CD4-positive, alpha-beta memory T cell (primary cell): ENCODE data around the gene IQCK. TPM values are rescaled to one million over a fixed set of nuclear protein-coding genes. Genes with fewer than 3 reads are reported as not detected.

ENCODE experiments used
- CTCF ChIA-PET: fragments of 350-600 bp; sonication (Branson Sonifier 250); formaldehyde crosslinking; loops from one replicate; lab custom pipeline; 2021; ENCODE audit warnings: inconsistent platforms; ENCODE audit not compliant: partially characterized antibody; lab: Charles Lee
- POLR2A ChIA-PET: fragments of 350-600 bp; sonication (Branson Sonifier 250); formaldehyde crosslinking; loops from one replicate; lab custom pipeline; 2021; ENCODE audit not compliant: partially characterized antibody; lab: Charles Lee
- DNase-seq, 5 donors: peaks; one replicate each; pipeline versions ENCODE4 v3.0.0 to v3.0.0-alpha.2; 2020 to 2022; ENCODE audit warnings: mixed read lengths in 1 of 5
- H3K27ac ChIP-seq: one replicate; pipeline ENCODE4 v1.7.0; 2013; ENCODE audit warnings: low read depth, low read length
- H3K27me3 ChIP-seq: 2 replicates; pipeline ENCODE4 v1.7.0; 2013; ENCODE audit warnings: mild to moderate bottlenecking, low read length, moderate library complexity; ENCODE audit not compliant: insufficient read depth
- H3K36me3 ChIP-seq: 2 replicates; pipeline ENCODE4 v1.7.0; 2013; ENCODE audit warnings: mild to moderate bottlenecking, low read length, moderate library complexity; ENCODE audit not compliant: insufficient read depth
- H3K4me1 ChIP-seq: 2 replicates; pipeline ENCODE4 v1.7.0; 2013; ENCODE audit warnings: mild to moderate bottlenecking, low read length, moderate library complexity; ENCODE audit not compliant: insufficient read depth
- H3K4me3 ChIP-seq, 2 donors: one replicate each; pipeline ENCODE4 v1.7.0; 2013; ENCODE audit warnings: low read length in 2 of 2, mild to moderate bottlenecking in 1 of 2
- H3K9me3 ChIP-seq, 2 donors: one replicate each; pipeline ENCODE4 v1.7.0; 2013; ENCODE audit warnings: low read length in 2 of 2, control low read depth in 1 of 2; ENCODE audit not compliant: control insufficient read depth in 1 of 2
- H3K27ac Mint-ChIP-seq, 7 donors: one replicate each; pipeline ENCODE4 v1.8.0; 2020 to 2021; ENCODE audit warnings: mixed read lengths in 7 of 7, mild to moderate bottlenecking in 6 of 7, inconsistent platforms in 3 of 7, moderate library complexity in 3 of 7
- H3K27me3 Mint-ChIP-seq, 2 donors: one replicate each; pipeline ENCODE4 v1.8.0; 2020 to 2021; ENCODE audit warnings: mixed read lengths in 2 of 2
- H3K36me3 Mint-ChIP-seq, 2 donors: one replicate each; pipeline ENCODE4 v1.8.0; 2020 to 2021; ENCODE audit warnings: mixed read lengths in 2 of 2, inconsistent platforms in 1 of 2, mild to moderate bottlenecking in 1 of 2
- H3K4me1 Mint-ChIP-seq, 4 donors: one replicate each; pipeline ENCODE4 v1.8.0; 2020 to 2021; ENCODE audit warnings: mixed read lengths in 4 of 4, mild to moderate bottlenecking in 1 of 4
- H3K4me3 Mint-ChIP-seq, 8 donors: one replicate each; pipeline ENCODE4 v1.8.0; 2020 to 2021; ENCODE audit warnings: mixed read lengths in 8 of 8, mild to moderate bottlenecking in 7 of 8, moderate library complexity in 6 of 8, inconsistent platforms in 3 of 8
- H3K9me3 Mint-ChIP-seq, 8 donors: one replicate each; pipeline ENCODE4 v1.8.0; 2020 to 2021; ENCODE audit warnings: mixed read lengths in 8 of 8, mild to moderate bottlenecking in 5 of 8, inconsistent platforms in 3 of 8, moderate library complexity in 1 of 8
- intact Hi-C: fragments of 100-400 bp; cut with micrococcal nuclease; formaldehyde crosslinking; loops from one replicate; pipeline ENCODE4 v1.15.1; 2023
- polyA plus RNA-seq, 2 donors: library from polyadenylated mRNA; unstranded; fragments of 300-500 nt; fragmentation: Illumina TruSeq; gene quantifications; one replicate each; pipeline ENCODE4 v1.2.3, GENCODE V29; 2021
- total RNA-seq, 2 experiments: library from RNA; stranded (reverse); gene quantifications; one replicate each; pipeline ENCODE4 v1.2.3, GENCODE V29; 2021

Gene IQCK
- total and polyA plus RNA-seq, 4 experiments from 2014 or later = 1.3 to 4.1 (median 2.4) TPM

GRCh38 chr16:19745286-19746010 lies 27.4 kb downstream of the IQCK start:
- Histone ChIP-seq H3K9me3 (no peaks in the 10 kb centered on the region), H3K27ac (no peak overlapping the region), H3K27me3 (no peaks in the 10 kb centered on the region), H3K4me1 (no peaks in the 10 kb centered on the region), H3K36me3 (no peaks in the 10 kb centered on the region), H3K4me3 (no peak overlapping the region)
- no peak overlapping the region for H3K4me3 Mint-ChIP-seq
- no peak overlapping the region for H3K27ac Mint-ChIP-seq
- no peaks in the 10 kb centered on the region for H3K9me3 Mint-ChIP-seq
- intact Hi-C loops = no loop called here
- no peaks in the 10 kb centered on the region for H3K36me3 Mint-ChIP-seq
- ChIA-PET POLR2A (no interaction called here), CTCF (no interaction called here)
- H3K4me1 Mint-ChIP-seq = no peaks in the 10 kb centered on the region
- no peak for DNase-seq
- H3K27me3 Mint-ChIP-seq = no peaks in the 10 kb centered on the region

- Histone ChIP-seq H3K4me3 (no peak overlapping the region), H3K27me3 (no peaks in the 10 kb centered on the region), H3K36me3 (no peaks in the 10 kb centered on the region), H3K4me1 (no peaks in the 10 kb centered on the region), H3K9me3 (no peaks in the 10 kb centered on the region), H3K27ac (no peak overlapping the region)
- no peaks in the 10 kb centered on the region for H3K9me3 Mint-ChIP-seq
- no peaks in the 10 kb centered on the region for H3K4me1 Mint-ChIP-seq
- H3K27me3 Mint-ChIP-seq = no peaks in the 10 kb centered on the region
- H3K36me3 Mint-ChIP-seq = no peaks in the 10 kb centered on the region
- DNase-seq = no peak
- POLR2A ChIA-PET = no interaction called here
- no peak overlapping the region for H3K4me3 Mint-ChIP-seq
- CTCF ChIA-PET = no interaction called here
- intact Hi-C loops = no loop called here
- H3K27ac Mint-ChIP-seq = peak overlapping the region in 1 of 7 donors; percentile 30
These were observed 28.5 kb downstream of the IQCK start for GRCh38 chr16:19746561-19746960.

DNA sequence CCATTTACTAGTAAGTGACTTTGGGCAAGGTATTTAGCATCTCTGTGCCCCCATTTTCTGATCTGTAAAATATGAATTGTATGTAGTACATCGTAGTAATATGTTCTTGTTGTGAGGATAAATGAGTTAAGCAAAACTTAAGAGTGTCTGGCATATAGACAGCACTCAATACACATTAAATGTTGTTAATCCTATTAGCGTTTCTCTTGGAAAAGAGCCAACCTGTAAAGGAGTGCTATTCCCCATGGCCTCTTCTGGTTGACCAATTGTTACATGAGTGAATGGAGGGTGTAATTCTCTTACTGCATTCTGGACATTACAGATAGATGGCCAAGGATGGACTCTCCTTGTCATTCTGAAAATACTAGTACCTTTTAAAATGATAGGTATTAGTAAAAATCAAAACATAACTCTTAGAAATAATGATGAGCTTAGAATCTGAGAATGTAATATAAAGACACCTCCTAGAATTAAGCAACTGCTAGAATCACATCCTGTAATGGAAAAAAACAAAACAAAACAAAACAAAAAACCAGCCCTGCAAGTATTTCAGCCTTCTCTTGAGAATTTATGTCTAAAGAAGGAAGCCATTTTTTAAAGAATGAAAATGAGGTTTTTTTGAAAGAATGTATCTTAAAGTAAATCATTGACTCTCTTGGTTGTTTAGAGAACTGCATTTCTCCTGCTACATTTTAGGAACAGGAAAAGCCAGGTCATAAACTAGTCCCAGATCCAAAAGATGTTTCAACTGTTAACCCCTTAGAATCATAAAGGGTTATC lies 30.5 kb downstream of the IQCK start:
- ChIA-PET CTCF (interaction anchor here (1.1 to 1.5 kb wide), 2 partner anchors 16 to 52 kb away, joined by 3 to 5 read pairs; no protein-coding TSS in a partner anchor), POLR2A (no interaction called here)
- H3K4me1 ChIP-seq = no peaks in the 10 kb centered on the region
- no peak overlapping the region for H3K27ac Mint-ChIP-seq
- H3K36me3 Mint-ChIP-seq = no peaks in the 10 kb centered on the region
- no peaks in the 10 kb centered on the region for H3K27me3 Mint-ChIP-seq
- no peaks in the 10 kb centered on the region for H3K9me3 ChIP-seq
- H3K27ac ChIP-seq = no peak overlapping the region
- no peak overlapping the region for H3K4me3 ChIP-seq
- no peaks in the 10 kb centered on the region for H3K9me3 Mint-ChIP-seq
- no peaks in the 10 kb centered on the region for H3K27me3 ChIP-seq
- intact Hi-C loops = no loop called here
- DNase-seq = no peak
- no peak overlapping the region for H3K4me3 Mint-ChIP-seq
- H3K4me1 Mint-ChIP-seq = no peaks in the 10 kb centered on the region
- no peaks in the 10 kb centered on the region for H3K36me3 ChIP-seq

DNA sequence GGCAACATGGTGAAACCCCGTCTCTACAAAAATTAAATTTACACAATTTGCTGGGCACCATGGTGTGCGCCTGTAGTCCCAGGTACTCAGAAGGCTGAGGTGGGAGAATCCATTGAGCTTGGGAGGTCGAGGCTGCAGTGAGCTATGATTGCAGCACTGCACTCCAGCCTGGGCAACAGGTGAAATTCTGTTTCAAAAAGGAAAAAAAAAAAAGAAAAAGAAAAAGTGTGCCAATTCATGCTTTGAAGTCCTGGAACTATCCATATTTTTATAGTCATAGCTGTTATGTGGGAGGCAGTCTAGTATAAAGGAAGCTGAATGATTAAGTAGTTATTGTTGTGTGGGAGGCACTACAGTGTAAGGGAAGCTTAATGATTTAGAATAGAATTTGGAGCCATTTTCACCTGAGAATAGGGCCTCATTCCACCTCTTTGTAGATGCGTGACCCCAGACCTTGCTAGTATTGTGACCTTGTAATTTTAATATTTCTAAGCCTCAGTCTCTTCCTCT lies 31.6 kb downstream of the IQCK start:
- Histone ChIP-seq H3K4me3 (no peak overlapping the region), H3K27ac (no peak overlapping the region), H3K9me3 (no peaks in the 10 kb centered on the region), H3K27me3 (no peaks in the 10 kb centered on the region), H3K36me3 (no peaks in the 10 kb centered on the region), H3K4me1 (no peaks in the 10 kb centered on the region)
- intact Hi-C loops = no loop called here
- ChIA-PET CTCF (interaction anchor here (0.9 to 1.0 kb wide), 2 partner anchors 9 to 166 kb away, joined by 3 read pairs; no protein-coding TSS in a partner anchor), POLR2A (no interaction called here)
- Mint-ChIP-seq H3K4me1 (no peaks in the 10 kb centered on the region), H3K9me3 (no peaks in the 10 kb centered on the region), H3K27ac (no peak overlapping the region), H3K4me3 (no peak overlapping the region), H3K36me3 (no peaks in the 10 kb centered on the region), H3K27me3 (no peaks in the 10 kb centered on the region)
- no peak for DNase-seq

DNA sequence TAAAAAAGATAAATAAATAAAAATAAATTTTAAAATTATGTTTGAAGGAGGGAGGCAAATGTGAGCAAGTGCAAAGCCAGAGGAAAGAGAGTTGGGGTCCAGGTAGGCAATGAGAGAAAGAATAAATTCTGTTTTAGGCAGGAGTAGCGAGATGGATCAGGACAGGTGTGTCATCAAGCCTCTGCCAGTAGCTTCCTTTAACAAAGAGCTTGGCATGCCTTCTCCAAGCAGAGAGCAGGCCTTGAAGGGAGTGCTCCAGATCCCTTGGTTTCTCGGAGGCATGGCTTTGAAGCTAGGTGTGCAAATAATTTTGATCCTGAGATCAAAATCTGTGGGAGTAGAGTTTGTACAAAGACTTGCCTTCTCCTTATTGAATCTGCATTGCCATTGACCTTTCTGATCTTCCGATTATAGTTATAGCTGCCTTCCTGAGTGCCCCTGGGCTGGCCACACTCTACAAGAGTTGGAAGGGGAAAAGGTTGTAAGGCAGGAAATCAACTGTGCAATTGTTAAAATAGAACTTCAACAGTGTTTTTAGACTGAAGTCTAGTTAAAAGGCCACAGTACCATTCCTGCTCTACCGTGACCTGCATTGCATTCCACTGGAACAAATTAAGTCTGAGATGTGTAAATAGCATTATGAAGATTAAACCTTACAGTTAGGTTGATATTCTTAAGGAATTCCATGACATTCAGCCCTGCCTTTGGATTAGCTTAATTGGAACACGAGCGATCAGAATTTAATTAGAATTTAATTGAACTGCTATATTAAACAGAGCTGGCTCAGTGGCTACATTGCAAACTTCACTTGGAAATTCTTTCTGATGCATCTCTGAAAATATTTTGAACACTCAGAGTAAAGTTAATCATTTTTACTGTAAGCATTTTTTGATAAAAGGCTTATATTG lies 33.7 kb downstream of the IQCK start:
- Histone ChIP-seq H3K9me3 (no peaks in the 10 kb centered on the region), H3K36me3 (no peaks in the 10 kb centered on the region), H3K4me3 (no peak overlapping the region), H3K4me1 (no peaks in the 10 kb centered on the region), H3K27me3 (no peaks in the 10 kb centered on the region), H3K27ac (no peak overlapping the region)
- no peaks in the 10 kb centered on the region for H3K9me3 Mint-ChIP-seq
- intact Hi-C loops = no loop called here
- H3K27ac Mint-ChIP-seq = no peak overlapping the region
- no peak overlapping the region for H3K4me3 Mint-ChIP-seq
- no peak for DNase-seq
- no peaks in the 10 kb centered on the region for H3K36me3 Mint-ChIP-seq
- ChIA-PET POLR2A (no interaction called here), CTCF (no interaction called here)
- no peaks in the 10 kb centered on the region for H3K27me3 Mint-ChIP-seq
- H3K4me1 Mint-ChIP-seq = no peaks in the 10 kb centered on the region

- Mint-ChIP-seq H3K4me1 (no peaks in the 10 kb centered on the region), H3K27ac (peak overlapping the region in 1 of 7 donors; percentile 64), H3K4me3 (no peak overlapping the region), H3K36me3 (no peaks in the 10 kb centered on the region), H3K27me3 (peaks cover 0 to 2% of the 10 kb centered on the region in 2 donors), H3K9me3 (no peaks in the 10 kb centered on the region)
- ChIA-PET POLR2A (no interaction called here), CTCF (no interaction called here)
- H3K27ac ChIP-seq = no peak overlapping the region
- H3K9me3 ChIP-seq = no peaks in the 10 kb centered on the region
- H3K36me3 ChIP-seq = no peaks in the 10 kb centered on the region
- H3K4me3 ChIP-seq = no peak overlapping the region
- DNase-seq = no peak
- no peaks in the 10 kb centered on the region for H3K27me3 ChIP-seq
- H3K4me1 ChIP-seq = no peaks in the 10 kb centered on the region
- intact Hi-C loops = no loop called here
These were observed 36.0 kb downstream of the IQCK start for GRCh38 chr16:19753815-19754643.
